Loucy (cell line): Measurements from ENCODE around the gene SGMS1.

Experiments
- CTCF ChIP-seq: fragments of 200-600 bp; sonication (generic); conservative IDR thresholded peaks from 2 replicates; pipeline ENCODE4 v1.5.1; 2014; ENCODE audit warnings: mild to moderate bottlenecking, antibody characterized with exemption, low read length
- EZH2phosphoT487 ChIP-seq: fragments of 200-600 bp; IDR thresholded peaks from 2 replicates; pipeline ENCODE4 v1.6.1; 2018; ENCODE audit warnings: antibody characterized with exemption, mild to moderate bottlenecking, moderate library complexity, borderline replicate concordance

- no peak for TF ChIP-seq CTCF
- no peak for TF ChIP-seq EZH2phosphoT487
These were observed 62.5 kb downstream of the SGMS1 start for GRCh38 chr10:50561266-50561665.
